IPS DF 4.7 (cell line): ENCODE measurements around the gene ZNF91.
"Not testable (repeated sequence)": the region's sequence is repeated elsewhere in the genome, so short reads cannot be mapped to it uniquely, and the experiment has no call there.

Experiments used
- DNase-seq: peaks from one replicate; pipeline ENCODE4 v3.0.0-alpha.2; 2013; ENCODE audit warnings: low spot score; ENCODE audit errors: extremely low read depth

ZNF91 gene

GRCh38 chr19:23395722-23396117 is 449 bp upstream of the ZNF91 start:
- DNase-seq, result not testable (repeated sequence)

GRCh38 chr19:23394511-23394910 is 760 bp downstream of the ZNF91 start:
- DNase-seq, result no peak

DNA sequence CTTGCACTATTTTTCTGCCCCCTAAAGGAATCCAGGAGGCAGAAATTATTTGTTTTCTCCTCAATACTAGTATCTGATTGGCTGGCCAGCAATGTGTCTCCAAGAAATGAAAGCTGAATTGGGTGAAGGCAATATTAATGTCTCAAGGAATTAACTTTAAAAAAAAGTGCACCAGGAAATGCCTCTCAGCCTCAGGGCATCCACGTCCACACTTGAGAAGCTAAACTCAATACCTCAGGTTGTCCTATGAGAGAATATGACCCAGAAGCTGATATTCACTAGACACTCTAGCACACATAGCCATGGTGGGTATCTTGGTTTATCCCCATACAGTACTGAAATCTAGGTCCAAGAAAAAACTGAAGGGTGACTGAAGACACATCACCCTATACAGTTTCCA is 2.1 kb downstream of the ZNF91 start:
- DNase-seq, result no peak

DNA sequence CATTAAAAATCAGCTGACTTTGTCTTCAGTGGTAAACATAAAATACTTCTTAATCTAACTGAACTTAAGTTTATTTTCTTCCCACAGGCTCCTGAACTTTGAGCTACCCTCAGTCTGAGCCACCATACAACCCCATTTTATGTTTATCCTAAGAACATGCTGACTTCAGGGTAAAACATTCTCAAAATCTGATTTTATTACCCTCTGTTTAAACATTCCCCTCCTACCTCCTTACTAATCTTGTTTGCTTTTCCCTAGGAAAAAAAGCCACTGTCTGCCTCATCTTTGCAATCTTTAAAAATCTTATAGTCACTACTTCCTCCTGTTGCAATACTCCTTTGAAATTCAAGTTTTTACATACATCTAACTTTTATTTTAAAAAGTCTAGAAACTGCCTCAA is 4.0 kb downstream of the ZNF91 start:
- no peak for DNase-seq

DNA sequence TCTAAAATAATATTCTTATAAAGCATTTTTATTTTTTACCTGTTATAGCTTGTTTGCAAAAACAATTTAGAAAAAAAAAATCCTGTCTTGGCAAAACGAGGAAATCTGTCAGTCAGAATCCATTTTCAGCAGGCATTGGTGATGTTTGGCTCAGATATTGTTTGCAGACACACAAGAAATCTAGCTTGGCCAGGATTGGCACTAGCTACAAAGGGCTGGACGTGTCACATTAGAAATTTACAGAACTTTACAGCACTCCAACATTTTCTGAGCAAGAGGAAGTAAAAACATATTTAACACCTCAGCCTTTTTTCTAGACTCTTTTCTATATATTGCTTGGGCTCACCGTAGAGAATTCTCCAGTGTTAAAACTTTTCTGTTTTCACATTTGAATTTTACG is 9.9 kb downstream of the ZNF91 start:
- DNase-seq, result no peak

DNA sequence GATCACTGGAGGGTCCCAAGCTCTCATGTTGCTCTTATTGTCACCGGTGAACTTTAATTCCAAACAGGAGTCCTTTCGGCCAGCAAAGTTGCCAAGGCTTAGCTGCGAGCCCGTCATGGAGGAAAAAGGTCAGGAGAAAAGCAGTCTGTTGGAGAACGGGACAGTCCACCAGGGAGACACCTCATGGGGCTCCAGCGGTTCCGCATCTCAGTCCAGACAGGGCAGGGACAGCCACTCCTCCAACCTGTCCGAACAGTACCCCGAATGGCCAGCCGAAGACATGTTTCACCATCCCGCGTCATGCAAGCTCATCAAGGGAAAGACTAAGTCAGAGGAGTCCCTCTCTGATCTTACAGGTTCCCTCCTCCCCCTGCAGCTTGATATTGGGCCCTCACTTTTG is 10.4 kb downstream of the ZNF91 start:
- no peak for DNase-seq

GRCh38 chr19:23384166-23384565 is 11.1 kb downstream of the ZNF91 start:
- DNase-seq, result no peak

DNA sequence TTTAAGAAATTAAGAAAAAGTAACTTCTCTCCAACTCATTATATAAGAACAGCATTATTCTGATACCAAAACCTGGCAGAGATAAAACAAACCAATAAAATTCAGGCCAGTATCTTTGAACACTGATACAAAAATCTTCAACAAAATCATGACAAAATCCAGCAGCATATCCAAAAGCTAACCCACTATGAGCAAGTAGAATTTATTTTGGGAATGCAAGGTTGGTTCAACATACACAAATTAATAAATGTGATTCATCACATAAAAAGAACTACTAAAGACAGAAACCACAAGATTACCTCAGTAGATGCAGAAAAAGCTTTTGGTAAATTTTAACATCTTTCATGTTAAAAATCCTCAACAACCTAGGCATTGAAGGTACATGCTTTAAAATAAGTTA is 12.3 kb downstream of the ZNF91 start:
- DNase-seq, result no peak

- DNase-seq, result no peak
These were observed 14.2 kb downstream of the ZNF91 start for GRCh38 chr19:23381114-23381513.

- not testable (repeated sequence) for DNase-seq
These were observed 15.6 kb downstream of the ZNF91 start for GRCh38 chr19:23379671-23380070.

- DNase-seq, result no peak
These were observed 16.3 kb downstream of the ZNF91 start for GRCh38 chr19:23378948-23379347.

GRCh38 chr19:23377276-23377675 is 18.0 kb downstream of the ZNF91 start:
- no peak for DNase-seq

GRCh38 chr19:23366437-23366836 is 28.8 kb downstream of the ZNF91 start:
- no peak for DNase-seq

GRCh38 chr19:23366031-23366430 is 29.2 kb downstream of the ZNF91 start:
- DNase-seq, result not testable (repeated sequence)

- DNase-seq, result no peak
These were observed 30.0 kb downstream of the ZNF91 start for GRCh38 chr19:23365222-23365621.

DNA sequence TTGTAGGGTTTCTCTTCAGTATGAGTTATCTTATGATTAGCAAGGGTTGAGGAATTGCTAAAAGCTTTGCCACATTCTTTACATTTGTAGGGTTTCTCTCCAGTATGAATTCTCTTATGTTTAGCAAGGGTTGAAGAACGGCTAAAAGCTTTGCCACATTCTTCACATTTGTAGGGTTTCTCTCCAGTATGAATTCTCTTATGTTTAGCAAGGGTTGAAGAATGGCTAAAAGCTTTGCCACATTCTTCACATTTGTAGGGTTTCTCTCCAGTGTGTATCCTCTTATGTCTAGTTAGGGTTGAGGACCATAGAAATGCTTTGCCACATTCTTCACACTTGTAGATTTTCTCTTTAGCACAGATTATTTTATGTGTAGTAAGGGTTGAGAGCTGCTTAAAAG is 33.4 kb downstream of the ZNF91 start:
- not testable (repeated sequence) for DNase-seq

GRCh38 chr19:23351806-23352205 is 43.5 kb downstream of the ZNF91 start:
- DNase-seq, result no peak

GRCh38 chr19:23346696-23347095 is 48.6 kb downstream of the ZNF91 start:
- no peak for DNase-seq

GRCh38 chr19:23345838-23346237 is 49.4 kb downstream of the ZNF91 start:
- peak; percentile 11 for DNase-seq

- DNase-seq, result no peak
These were observed 51.7 kb downstream of the ZNF91 start for GRCh38 chr19:23343434-23344010.

GRCh38 chr19:23328211-23328610 is 67.1 kb downstream of the ZNF91 start:
- DNase-seq, result no peak

DNA sequence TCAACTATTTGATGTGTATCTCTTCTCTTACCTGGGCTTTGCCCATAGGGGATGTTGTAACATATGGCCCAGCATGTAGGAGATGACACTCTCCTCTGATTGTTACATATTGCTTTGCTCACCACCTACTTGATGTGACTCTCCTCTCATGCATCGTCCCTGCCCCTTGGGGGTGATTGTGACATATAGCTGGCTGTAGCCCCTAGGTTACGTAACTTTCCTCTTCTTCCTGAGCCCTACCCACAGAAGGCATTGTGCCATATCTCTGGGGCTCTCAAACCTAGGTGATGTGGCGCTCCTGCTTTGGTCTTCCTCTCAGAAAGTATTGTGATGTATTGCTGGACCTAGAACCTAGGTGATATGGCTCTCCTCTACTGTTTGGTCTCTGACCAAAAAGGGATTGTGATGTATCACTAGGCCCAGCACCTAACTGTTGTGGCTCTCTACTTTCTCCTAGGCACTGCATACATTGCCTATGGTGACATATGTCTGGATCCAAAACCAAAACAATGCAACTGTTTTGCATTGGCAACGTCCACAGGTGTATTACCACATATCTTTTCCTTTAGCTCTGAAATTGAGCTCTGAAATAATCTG is 73.2 kb downstream of the ZNF91 start:
- DNase-seq, result no peak

- DNase-seq, result not testable (repeated sequence)
These were observed 73.9 kb downstream of the ZNF91 start for GRCh38 chr19:23321403-23321802.

DNA sequence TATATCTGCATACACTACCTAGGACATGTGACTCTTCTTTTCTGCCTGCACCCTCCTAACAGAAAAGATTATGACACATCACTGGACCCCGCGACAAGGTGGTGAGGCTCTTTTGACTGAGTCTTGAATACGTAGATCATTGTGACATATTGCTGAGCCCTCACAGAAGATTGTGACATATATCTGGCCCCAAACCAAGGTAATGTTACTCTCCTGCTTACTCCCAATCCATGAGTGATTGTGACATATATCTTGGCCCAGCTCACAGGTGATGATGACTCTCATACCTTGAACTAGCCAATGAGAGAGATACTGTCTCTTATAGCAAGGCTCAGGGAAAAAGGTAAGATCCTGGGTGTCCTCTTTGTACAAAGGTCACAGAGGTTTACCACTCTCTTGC is 75.7 kb downstream of the ZNF91 start:
- not testable (repeated sequence) for DNase-seq
